ENCODE results near the gene CBARP.

The CBARP gene

GRCh38 chr19:1283207-1283916 is 45.6 kb upstream of the CBARP start:
- Histone ChIP-seq H4K20me1 (ENCODE audit: low read depth, low read length) (no peaks in the 10 kb centered on the region), H3K27ac (ENCODE audit: low read depth, low read length) (no peak overlapping the region), H3K9me3 (ENCODE audit: insufficient read depth, low read length) (no peaks in the 10 kb centered on the region), H3K27me3 (ENCODE audit: low read length) (no peaks in the 10 kb centered on the region), H3K4me3 (ENCODE audit: insufficient read depth, low read length, poor library complexity, severe bottlenecking) (no peak overlapping the region), H3K9ac (ENCODE audit: low read length) (no peak overlapping the region), H2AFZ (ENCODE audit: low read depth, low read length, severe bottlenecking) (no peak overlapping the region), H3K36me3 (ENCODE audit: low read length) (no peaks in the 10 kb centered on the region), H3K9me2 (replicated peaks; ENCODE audit: insufficient read depth, low read length) (no peaks in the 10 kb centered on the region), H3F3A (ENCODE audit: insufficient read depth) (no peaks in the 10 kb centered on the region), H3K79me2 (ENCODE audit: insufficient read depth, low read length) (no peaks in the 10 kb centered on the region), H3K4me2 (ENCODE audit: low read depth, low read length, poor library complexity, severe bottlenecking) (no peak overlapping the region)
- TF ChIP-seq CTCF (IDR thresholded peaks at IDR 0.05; ENCODE audit: insufficient read depth, low read length, poor library complexity, severe bottlenecking): no peak
- no peak for TF ChIP-seq EZH2phosphoT487 (conservative IDR thresholded peaks at IDR 0.05; ENCODE audit: low read length)

- no peaks in the 10 kb centered on the region for H3K9me3 ChIP-seq (ENCODE audit: insufficient read depth, low read length)
- TF ChIP-seq EZH2phosphoT487 (conservative IDR thresholded peaks at IDR 0.05; ENCODE audit: low read length) (no peak), CTCF (IDR thresholded peaks at IDR 0.05; ENCODE audit: insufficient read depth, low read length, poor library complexity, severe bottlenecking) (no peak)
- H3K4me3 ChIP-seq (ENCODE audit: insufficient read depth, low read length, poor library complexity, severe bottlenecking): no peak overlapping the region
- no peak overlapping the region for H3K4me2 ChIP-seq (ENCODE audit: low read depth, low read length, poor library complexity, severe bottlenecking)
- no peaks in the 10 kb centered on the region for H3K79me2 ChIP-seq (ENCODE audit: insufficient read depth, low read length)
- no peak overlapping the region for H3K9ac ChIP-seq (ENCODE audit: low read length)
- H3K36me3 ChIP-seq (ENCODE audit: low read length): no peaks in the 10 kb centered on the region
- no peaks in the 10 kb centered on the region for H3F3A ChIP-seq (ENCODE audit: insufficient read depth)
- no peak overlapping the region for H3K27ac ChIP-seq (ENCODE audit: low read depth, low read length)
- no peaks in the 10 kb centered on the region for H3K27me3 ChIP-seq (ENCODE audit: low read length)
- H2AFZ ChIP-seq (ENCODE audit: low read depth, low read length, severe bottlenecking): no peak overlapping the region
- no peaks in the 10 kb centered on the region for H4K20me1 ChIP-seq (ENCODE audit: low read depth, low read length)
- no peaks in the 10 kb centered on the region for H3K9me2 ChIP-seq (replicated peaks; ENCODE audit: insufficient read depth, low read length)
These were observed 44.9 kb upstream of the CBARP start for GRCh38 chr19:1282588-1283206.

- no peaks in the 10 kb centered on the region for H3K9me3 ChIP-seq (ENCODE audit: insufficient read depth, low read length)
- H4K20me1 ChIP-seq (ENCODE audit: low read depth, low read length): no peaks in the 10 kb centered on the region
- H3K79me2 ChIP-seq (ENCODE audit: insufficient read depth, low read length): no peaks in the 10 kb centered on the region
- H3K27ac ChIP-seq (ENCODE audit: low read depth, low read length): no peak overlapping the region
- H3K4me3 ChIP-seq (ENCODE audit: insufficient read depth, low read length, poor library complexity, severe bottlenecking): no peak overlapping the region
- no peaks in the 10 kb centered on the region for H3K9me2 ChIP-seq (replicated peaks; ENCODE audit: insufficient read depth, low read length)
- H2AFZ ChIP-seq (ENCODE audit: low read depth, low read length, severe bottlenecking): no peak overlapping the region
- H3K36me3 ChIP-seq (ENCODE audit: low read length): no peaks in the 10 kb centered on the region
- TF ChIP-seq CTCF (IDR thresholded peaks at IDR 0.05; ENCODE audit: insufficient read depth, low read length, poor library complexity, severe bottlenecking): no peak
- TF ChIP-seq EZH2phosphoT487 (conservative IDR thresholded peaks at IDR 0.05; ENCODE audit: low read length): no peak
- H3K27me3 ChIP-seq (ENCODE audit: low read length): no peaks in the 10 kb centered on the region
- H3F3A ChIP-seq (ENCODE audit: insufficient read depth): peaks cover 5% of the 10 kb centered on the region; the same call in 1 of the 2 replicates
- H3K9ac ChIP-seq (ENCODE audit: low read length): no peak overlapping the region
- no peak overlapping the region for H3K4me2 ChIP-seq (ENCODE audit: low read depth, low read length, poor library complexity, severe bottlenecking)
These were observed 43.9 kb upstream of the CBARP start for GRCh38 chr19:1281569-1282287.

Data from SU-DHL-6 (cell line).